Body of pancreas (tissue), 4 donors: ENCODE results near the gene LIMS4.
"Not testable (repeated sequence)": the region's sequence is repeated elsewhere in the genome, so short reads cannot be mapped to it uniquely, and the experiment has no call there.

Source experiments
- CTCF ChIP-seq, 7 experiments: fragments of 450-650 bp in 4 of 7; fragments of 200-600 bp in 3 of 7; sonication (generic) in 3 of 7; IDR thresholded peaks; one replicate each; pipeline ENCODE4 v1.5.1; 2016 to 2019; ENCODE audit warnings: antibody characterized with exemption in 7 of 7
- POLR2A ChIP-seq, 3 donors: fragments of 450-650 bp; IDR thresholded peaks; one replicate each; pipeline ENCODE4 v1.6.1; 2016; ENCODE audit warnings: antibody characterized with exemption in 3 of 3, mild to moderate bottlenecking in 2 of 3

- TF ChIP-seq CTCF, POLR2A (IDR thresholded peaks at IDR 0.05): not testable (repeated sequence)
Measured at GRCh38 chr2:110474898-110475297, 2.3 kb upstream of the LIMS4 start.
